DND-41 (cell line): Measurements from ENCODE around the gene SPATC1L.

ENCODE experiments used
- ATAC-seq: fragments of 200-7000 bp; cut with Tn5 transposase; 3 replicates; pipeline ENCODE4 v1.9.1; 2021; ENCODE audit warnings: low read depth; ENCODE audit not compliant: insufficient read depth
- DNase-seq: peaks from one replicate; pipeline ENCODE4 v3.0.0-alpha.2; 2020
- H2AFZ ChIP-seq: 2 replicates; pipeline ENCODE4 v1.6.0; 2012; ENCODE audit warnings: low read depth, low read length
- H3K27ac ChIP-seq: 2 replicates; pipeline ENCODE4 v1.5.1; 2012; ENCODE audit warnings: low read length, inconsistent platforms
- H3K27me3 ChIP-seq: fragments of 200-600 bp; sonication (generic); 2 replicates; pipeline ENCODE4 v1.6.0; 2012; ENCODE audit warnings: low read length, mild to moderate bottlenecking, inconsistent platforms; ENCODE audit not compliant: insufficient read depth, poor library complexity
- H3K36me3 ChIP-seq: 2 replicates; pipeline ENCODE4 v1.5.1; 2012; ENCODE audit warnings: low read length, inconsistent platforms; ENCODE audit not compliant: insufficient read depth
- H3K4me1 ChIP-seq: 2 replicates; pipeline ENCODE4 v1.5.1; 2012; ENCODE audit warnings: mild to moderate bottlenecking, low read length; ENCODE audit not compliant: insufficient read depth
- H3K4me2 ChIP-seq: 2 replicates; pipeline ENCODE4 v1.6.0; 2012; ENCODE audit warnings: mild to moderate bottlenecking, moderate library complexity, low read length, inconsistent platforms; ENCODE audit not compliant: insufficient read depth
- H3K4me3 ChIP-seq, 2 experiments: fragments of 200-600 bp in 1 of 2; shearing (Covaris generic) in 1 of 2; 2 replicates each; pipeline ENCODE4 v1.5.1; 2012 to 2016; ENCODE audit warnings: inconsistent platforms in 2 of 2, low read length in 2 of 2, mild to moderate bottlenecking in 2 of 2, low read depth in 1 of 2, moderate library complexity in 1 of 2
- H3K79me2 ChIP-seq: 2 replicates; pipeline ENCODE4 v1.6.0; 2012; ENCODE audit warnings: low read length, inconsistent platforms; ENCODE audit not compliant: insufficient read depth
- H3K9ac ChIP-seq: 2 replicates; pipeline ENCODE4 v1.6.0; 2012; ENCODE audit warnings: low read depth, mild to moderate bottlenecking, inconsistent platforms, low read length, moderate library complexity
- H3K9me3 ChIP-seq: 2 replicates; pipeline ENCODE4 v1.5.1; 2012; ENCODE audit warnings: low read length, moderate library complexity, mild to moderate bottlenecking, inconsistent platforms; ENCODE audit not compliant: insufficient read depth, severe bottlenecking
- H4K20me1 ChIP-seq: 2 replicates; pipeline ENCODE4 v1.6.0; 2012; ENCODE audit warnings: low read length; ENCODE audit not compliant: insufficient read depth
- EZH2 ChIP-seq: IDR thresholded peaks from 3 replicates; pipeline ENCODE4 v1.6.1; 2012; ENCODE audit warnings: borderline replicate concordance, low read depth, mild to moderate bottlenecking, moderate library complexity, low read length, inconsistent platforms; ENCODE audit not compliant: severe bottlenecking
- TF ChIP-seq, protein P1 (sequence below): IDR thresholded peaks from 2 replicates; pipeline ENCODE4 v1.5.1; 2012; ENCODE audit warnings: borderline replicate concordance, low read length, moderate library complexity, mild to moderate bottlenecking; ENCODE audit not compliant: poor library complexity, severe bottlenecking; ENCODE audit errors: extremely low read depth

Gene SPATC1L

DNA sequence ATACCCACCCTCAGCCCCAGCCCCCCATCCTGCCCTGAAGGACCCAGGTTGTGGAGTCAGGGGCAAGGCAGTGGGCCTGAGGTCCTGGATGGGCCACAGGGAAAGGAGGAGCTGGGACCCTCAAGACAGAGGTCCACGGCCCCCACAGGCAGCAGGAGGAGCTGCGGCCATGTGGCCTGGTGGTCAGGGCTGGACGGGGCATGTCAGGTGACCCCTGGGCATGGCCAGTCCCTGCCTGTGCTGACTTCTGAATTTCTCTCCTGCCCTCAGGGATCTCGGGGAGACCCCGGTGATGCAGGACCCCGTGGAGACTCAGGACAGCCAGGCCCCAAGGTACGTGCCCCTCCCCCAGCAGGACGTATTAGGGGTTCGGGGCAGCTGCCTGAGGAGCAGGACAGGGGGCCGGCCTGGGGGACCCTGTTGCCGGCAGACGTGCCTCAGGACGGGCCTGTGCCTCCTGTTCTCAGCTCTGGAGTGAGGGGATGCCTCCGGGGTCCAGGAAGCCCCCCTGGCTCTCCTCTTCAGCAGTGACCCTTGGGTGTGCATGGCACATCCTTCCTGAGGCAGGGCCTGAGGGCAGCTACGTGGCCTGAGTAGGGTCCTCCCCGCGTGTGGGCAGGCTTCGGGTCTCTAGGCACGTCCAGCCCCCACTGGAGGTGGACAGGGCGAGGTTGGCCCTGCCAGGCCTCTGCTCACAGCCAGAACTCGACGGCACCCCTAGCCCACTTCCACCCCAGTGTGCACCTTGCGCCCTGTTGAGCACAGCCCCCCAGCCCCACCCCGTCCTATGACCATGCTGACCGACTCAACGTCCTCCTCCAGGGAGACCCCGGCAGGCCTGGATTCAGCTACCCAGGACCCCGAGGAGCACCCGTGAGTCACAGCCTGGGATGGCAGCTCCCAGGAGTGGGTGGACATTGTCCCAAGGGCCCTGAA, 62.7 kb downstream of the SPATC1L start:
- no peak overlapping the region for H3K27ac ChIP-seq

DNA sequence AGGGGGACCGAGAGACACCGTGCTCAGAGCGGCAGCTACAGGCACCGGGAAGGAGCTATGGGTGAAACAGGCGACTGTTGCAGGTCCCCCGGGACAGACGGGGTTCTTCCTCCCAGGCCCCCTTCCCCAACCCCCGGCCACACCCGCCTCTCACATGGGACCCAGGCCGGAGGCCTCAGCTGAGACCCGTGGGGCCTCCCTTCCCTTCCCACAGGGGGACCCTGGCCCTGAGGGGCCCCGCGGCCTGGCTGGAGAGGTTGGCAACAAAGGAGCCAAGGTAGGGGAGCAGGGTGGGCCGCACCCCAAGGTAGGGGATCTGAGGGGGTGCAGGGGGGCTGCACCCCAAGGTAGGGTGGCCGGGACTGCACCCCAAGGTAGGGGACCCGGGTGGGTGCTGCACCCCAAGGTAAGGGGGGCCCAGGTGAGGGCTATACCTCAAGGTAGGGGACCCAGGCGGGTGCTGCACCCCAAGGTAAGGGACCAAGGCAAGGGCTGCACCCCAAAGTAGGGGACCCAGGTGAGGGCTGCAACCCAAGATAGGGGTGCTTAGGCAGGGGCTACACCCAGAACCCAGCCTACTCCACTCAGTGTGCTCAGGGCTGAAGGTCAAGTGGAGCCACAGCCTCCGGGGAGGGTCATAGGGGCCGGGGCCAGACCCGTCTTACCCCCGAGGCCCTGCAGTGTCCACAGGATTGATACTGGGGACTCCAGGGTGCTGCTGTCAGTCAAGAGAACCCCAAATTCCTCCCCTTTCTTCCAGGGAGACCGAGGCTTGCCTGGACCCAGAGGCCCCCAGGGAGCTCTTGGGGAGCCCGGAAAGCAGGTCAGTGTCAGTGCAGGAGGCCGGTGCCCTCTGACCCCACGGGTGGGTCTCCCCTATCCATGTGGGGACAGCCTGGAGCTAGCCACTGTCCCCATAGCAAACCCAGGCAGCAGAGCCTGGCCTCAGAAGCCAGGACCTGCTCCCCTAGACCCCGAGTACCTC, 63.7 kb downstream of the SPATC1L start:
- Histone ChIP-seq H3K9me3 (no peaks in the 10 kb centered on the region), H3K79me2 (no peaks in the 10 kb centered on the region), H3K4me3 (no peak overlapping the region), H3K36me3 (no peaks in the 10 kb centered on the region), H2AFZ (no peak overlapping the region), H3K9ac (no peak overlapping the region), H3K4me2 (no peak overlapping the region), H3K27ac (no peak overlapping the region), H3K4me1 (no peaks in the 10 kb centered on the region), H4K20me1 (no peaks in the 10 kb centered on the region), H3K27me3 (no peaks in the 10 kb centered on the region)
- DNase-seq (no peak), ATAC-seq (no peak)
- TF ChIP-seq EZH2: no peak
- TF ChIP-seq, protein P1, sequence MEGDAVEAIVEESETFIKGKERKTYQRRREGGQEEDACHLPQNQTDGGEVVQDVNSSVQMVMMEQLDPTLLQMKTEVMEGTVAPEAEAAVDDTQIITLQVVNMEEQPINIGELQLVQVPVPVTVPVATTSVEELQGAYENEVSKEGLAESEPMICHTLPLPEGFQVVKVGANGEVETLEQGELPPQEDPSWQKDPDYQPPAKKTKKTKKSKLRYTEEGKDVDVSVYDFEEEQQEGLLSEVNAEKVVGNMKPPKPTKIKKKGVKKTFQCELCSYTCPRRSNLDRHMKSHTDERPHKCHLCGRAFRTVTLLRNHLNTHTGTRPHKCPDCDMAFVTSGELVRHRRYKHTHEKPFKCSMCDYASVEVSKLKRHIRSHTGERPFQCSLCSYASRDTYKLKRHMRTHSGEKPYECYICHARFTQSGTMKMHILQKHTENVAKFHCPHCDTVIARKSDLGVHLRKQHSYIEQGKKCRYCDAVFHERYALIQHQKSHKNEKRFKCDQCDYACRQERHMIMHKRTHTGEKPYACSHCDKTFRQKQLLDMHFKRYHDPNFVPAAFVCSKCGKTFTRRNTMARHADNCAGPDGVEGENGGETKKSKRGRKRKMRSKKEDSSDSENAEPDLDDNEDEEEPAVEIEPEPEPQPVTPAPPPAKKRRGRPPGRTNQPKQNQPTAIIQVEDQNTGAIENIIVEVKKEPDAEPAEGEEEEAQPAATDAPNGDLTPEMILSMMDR: no peak

More for the DNA sequence above, 62.7 kb downstream of the SPATC1L start:
- Histone ChIP-seq H3K79me2 (no peaks in the 10 kb centered on the region), H2AFZ (no peak overlapping the region), H3K9ac (no peak overlapping the region), H3K4me1 (no peaks in the 10 kb centered on the region), H3K27me3 (no peaks in the 10 kb centered on the region), H3K36me3 (no peaks in the 10 kb centered on the region), H3K4me2 (no peak overlapping the region), H4K20me1 (0 out of 2 replicates have a peak, but pooled peaks cover under 1% of the 10 kb centered on the region), H3K4me3 (no peak overlapping the region), H3K9me3 (no peaks in the 10 kb centered on the region)
- no peak for ATAC-seq
- no peak for DNase-seq
- TF ChIP-seq, protein P1: no peak
- no peak for TF ChIP-seq EZH2

DNA sequence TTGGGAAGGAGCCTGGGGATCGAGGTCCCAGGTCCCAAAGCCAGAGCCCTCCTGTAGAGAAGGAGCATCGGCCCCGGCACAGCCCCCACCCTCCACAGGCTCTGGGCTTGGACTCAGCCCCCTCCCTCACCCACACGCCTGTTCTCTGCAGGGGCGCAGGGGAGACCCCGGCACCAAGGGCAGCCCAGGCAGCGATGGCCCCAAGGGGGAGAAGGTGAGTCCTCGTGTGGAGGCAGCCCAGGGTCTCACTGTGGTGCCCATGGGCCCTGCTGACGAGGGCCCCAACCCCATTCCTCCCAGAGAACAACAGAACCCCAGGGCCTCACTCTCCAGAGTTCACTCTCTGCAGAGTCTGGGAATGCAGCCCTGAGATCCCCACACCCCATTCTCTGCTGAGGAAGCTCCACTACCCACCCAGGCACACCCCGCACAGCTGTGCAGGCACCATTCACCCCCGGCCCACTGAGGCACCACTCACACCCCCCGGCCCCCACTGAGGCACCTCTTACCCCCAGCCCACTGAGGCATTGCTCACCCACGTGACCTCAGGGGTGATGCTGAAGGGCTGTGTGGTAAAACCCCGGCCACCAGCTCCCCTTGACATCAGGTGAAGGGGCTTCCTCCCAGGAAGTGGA, 64.5 kb downstream of the SPATC1L start:
- DNase-seq (no peak), ATAC-seq (no peak)
- H3K4me2 ChIP-seq: no peak overlapping the region
- no peaks in the 10 kb centered on the region for H3K79me2 ChIP-seq
- no peaks in the 10 kb centered on the region for H3K36me3 ChIP-seq
- H4K20me1 ChIP-seq: no peaks in the 10 kb centered on the region
- no peaks in the 10 kb centered on the region for H3K27me3 ChIP-seq
- H3K27ac ChIP-seq: no peak overlapping the region
- H2AFZ ChIP-seq: no peak overlapping the region
- no peak overlapping the region for H3K9ac ChIP-seq
- no peaks in the 10 kb centered on the region for H3K4me1 ChIP-seq
- peaks cover 5% of the 10 kb centered on the region for H3K9me3 ChIP-seq
- TF ChIP-seq, protein P1: no peak
- no peak for TF ChIP-seq EZH2
- no peak overlapping the region for H3K4me3 ChIP-seq
